KMS-11 (cell line): ENCODE results near the gene RAI1.

ENCODE experiments used
- H2AFZ ChIP-seq: fragments of 200-600 bp; sonication (generic); 2 replicates; pipeline ENCODE4 v1.6.1; 2016; ENCODE audit warnings: antibody characterized with exemption, mixed run types, low read depth
- H3K27ac ChIP-seq: fragments of 200-600 bp; sonication (generic); 2 replicates; pipeline ENCODE4 v1.6.1; 2016; ENCODE audit warnings: mild to moderate bottlenecking, mixed run types
- H3K27me3 ChIP-seq: fragments of 200-600 bp; sonication (generic); 2 replicates; pipeline ENCODE4 v1.6.1; 2017; ENCODE audit warnings: mild to moderate bottlenecking, low read depth, mixed run types, moderate library complexity; ENCODE audit not compliant: insufficient read depth
- H3K36me3 ChIP-seq: fragments of 200-600 bp; sonication (generic); 2 replicates; pipeline ENCODE4 v1.6.1; 2017; ENCODE audit warnings: mild to moderate bottlenecking, mixed run types; ENCODE audit not compliant: insufficient read depth
- H3K4me1 ChIP-seq: fragments of 200-600 bp; sonication (generic); 2 replicates; pipeline ENCODE4 v1.6.1; 2016; ENCODE audit warnings: mild to moderate bottlenecking, low read depth, mixed run types; ENCODE audit not compliant: poor library complexity, severe bottlenecking
- H3K4me2 ChIP-seq: fragments of 200-600 bp; sonication (generic); 2 replicates; pipeline ENCODE4 v1.7.0; 2016; ENCODE audit warnings: mild to moderate bottlenecking, mixed run types
- H3K4me3 ChIP-seq: fragments of 200-600 bp; sonication (generic); IDR thresholded peaks from 2 replicates; pipeline ENCODE4 v1.6.1; 2017; ENCODE audit warnings: low read depth, low read length, mixed read lengths; ENCODE audit not compliant: insufficient read depth
- H3K79me2 ChIP-seq: fragments of 200-600 bp; sonication (generic); 2 replicates; pipeline ENCODE4 v1.6.1; 2016; ENCODE audit warnings: low read depth, mixed run types; ENCODE audit not compliant: insufficient read depth
- H3K9ac ChIP-seq: fragments of 200-600 bp; sonication (generic); 2 replicates; pipeline ENCODE4 v1.6.1; 2016; ENCODE audit warnings: mild to moderate bottlenecking, mixed run types
- H4K20me1 ChIP-seq: fragments of 200-600 bp; sonication (generic); 2 replicates; pipeline ENCODE4 v1.6.1; 2016; ENCODE audit warnings: mild to moderate bottlenecking, mixed run types; ENCODE audit not compliant: insufficient read depth
- CTCF ChIP-seq: fragments of 200-600 bp; sonication (generic); conservative IDR thresholded peaks from 2 replicates; pipeline ENCODE4 v1.6.1; 2017; ENCODE audit warnings: low read depth, mild to moderate bottlenecking, antibody characterized with exemption, low read length, moderate library complexity, mixed read lengths

Gene RAI1

GRCh38 chr17:17696085-17696484 is 14.8 kb downstream of the RAI1 start:
- Histone ChIP-seq H3K27ac (no peak overlapping the region), H3K79me2 (peaks cover 64% of the 10 kb centered on the region; the same call in 1 of the 2 replicates), H3K4me2 (no peak overlapping the region)

GRCh38 chr17:17696882-17697633 is 15.8 kb downstream of the RAI1 start:
- no peak overlapping the region for H3K9ac ChIP-seq
- no peak overlapping the region for H2AFZ ChIP-seq
- peaks cover 60% of the 10 kb centered on the region; the same call in 1 of the 2 replicates for H3K79me2 ChIP-seq
- TF ChIP-seq CTCF: no peak
- H3K36me3 ChIP-seq: no peaks in the 10 kb centered on the region
- no peak overlapping the region for H3K4me2 ChIP-seq
- H4K20me1 ChIP-seq: no peaks in the 10 kb centered on the region
- peaks cover 29% of the 10 kb centered on the region for H3K4me1 ChIP-seq
- no peak overlapping the region for H3K27ac ChIP-seq
- no peaks in the 10 kb centered on the region for H3K27me3 ChIP-seq
- H3K4me3 ChIP-seq: no peak overlapping the region

More at GRCh38 chr17:17696085-17696484, 14.8 kb downstream of the RAI1 start:
- TF ChIP-seq CTCF: no peak
- Histone ChIP-seq H3K4me1 (peaks cover 38% of the 10 kb centered on the region), H4K20me1 (no peaks in the 10 kb centered on the region), H3K27me3 (no peaks in the 10 kb centered on the region), H2AFZ (no peak overlapping the region), H3K9ac (no peak overlapping the region), H3K36me3 (no peaks in the 10 kb centered on the region), H3K4me3 (no peak overlapping the region)

- Histone ChIP-seq H3K9ac (no peak overlapping the region), H4K20me1 (no peaks in the 10 kb centered on the region), H3K4me1 (peaks cover 16% of the 10 kb centered on the region), H3K36me3 (no peaks in the 10 kb centered on the region), H3K4me2 (no peak overlapping the region), H3K27me3 (no peaks in the 10 kb centered on the region), H2AFZ (no peak overlapping the region), H3K27ac (no peak overlapping the region), H3K79me2 (peaks cover 47% of the 10 kb centered on the region; the same call in 1 of the 2 replicates), H3K4me3 (no peak overlapping the region)
- TF ChIP-seq CTCF: no peak
Observed at GRCh38 chr17:17698371-17698770, 17.1 kb downstream of the RAI1 start.

GRCh38 chr17:17698869-17699351 is 17.7 kb downstream of the RAI1 start:
- Histone ChIP-seq H3K27me3 (no peaks in the 10 kb centered on the region), H3K27ac (no peak overlapping the region)

More at GRCh38 chr17:17698869-17699351, 17.7 kb downstream of the RAI1 start:
- Histone ChIP-seq H3K9ac (no peak overlapping the region), H2AFZ (no peak overlapping the region), H3K4me2 (no peak overlapping the region), H3K4me3 (no peak overlapping the region), H4K20me1 (no peaks in the 10 kb centered on the region), H3K36me3 (no peaks in the 10 kb centered on the region), H3K4me1 (peaks cover 10% of the 10 kb centered on the region), H3K79me2 (peaks cover 46% of the 10 kb centered on the region; the same call in 1 of the 2 replicates)
- TF ChIP-seq CTCF: no peak
